Stimulated activated naive CD8-positive, alpha-beta T cell treated with anti-CD3 and anti-CD28 coated beads, Interleukin-15, amount 100 ng/mL, for 72 hours (primary cell): ENCODE results near the gene RANBP9.

Experiments
- ATAC-seq: fragments of 150-1000 bp; cut with Tn5 transposase; 2 replicates; pipeline ENCODE4 v1.10.0; 2021; ENCODE audit warnings: mild to moderate bottlenecking, moderate library complexity
- DNase-seq, 2 donors: peaks; one replicate each; pipeline ENCODE4 v3.0.0; 2021 to 2022
- H3K27ac Mint-ChIP-seq, 2 donors: one replicate each; pipeline ENCODE4 v1.8.0; 2022; ENCODE audit warnings: mild to moderate bottlenecking in 2 of 2, mixed read lengths in 2 of 2, moderate library complexity in 2 of 2
- H3K27me3 Mint-ChIP-seq: one replicate; pipeline ENCODE4 v1.8.0; 2022; ENCODE audit warnings: mixed read lengths
- H3K4me1 Mint-ChIP-seq: one replicate; pipeline ENCODE4 v1.8.0; 2022; ENCODE audit warnings: mild to moderate bottlenecking, mixed read lengths
- H3K4me3 Mint-ChIP-seq, 2 donors: one replicate each; pipeline ENCODE4 v1.8.0; 2022; ENCODE audit warnings: mild to moderate bottlenecking in 2 of 2, mixed read lengths in 2 of 2, moderate library complexity in 1 of 2
- H3K9me3 Mint-ChIP-seq, 2 donors: one replicate each; pipeline ENCODE4 v1.8.0; 2022; ENCODE audit warnings: mixed read lengths in 2 of 2

Gene RANBP9

DNA sequence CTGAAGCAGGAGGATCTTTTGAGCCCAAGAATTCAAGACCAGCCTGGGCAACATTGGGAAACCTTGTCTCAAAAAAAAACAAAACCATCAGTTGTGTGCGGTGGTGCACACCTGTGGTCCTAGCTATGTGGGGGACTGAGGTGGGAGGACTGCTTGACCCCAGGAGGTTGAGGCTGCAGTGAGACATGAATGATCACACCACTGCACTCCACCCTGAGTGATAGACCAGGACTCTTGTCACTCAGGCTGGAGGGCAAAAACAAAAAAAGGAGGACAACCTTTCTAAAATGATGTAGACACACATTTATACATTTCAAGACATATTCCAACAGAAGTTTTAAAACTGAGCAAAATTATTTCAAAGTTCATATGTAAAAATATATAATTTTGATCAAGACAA lies 51.4 kb downstream of the RANBP9 start:
- Mint-ChIP-seq H3K4me3 (no peak overlapping the region), H3K27me3 (no peaks in the 10 kb centered on the region), H3K27ac (no peak overlapping the region), H3K9me3 (no peaks in the 10 kb centered on the region), H3K4me1 (peaks cover 69% of the 10 kb centered on the region)
- ATAC-seq (no peak), DNase-seq (no peak)

DNA sequence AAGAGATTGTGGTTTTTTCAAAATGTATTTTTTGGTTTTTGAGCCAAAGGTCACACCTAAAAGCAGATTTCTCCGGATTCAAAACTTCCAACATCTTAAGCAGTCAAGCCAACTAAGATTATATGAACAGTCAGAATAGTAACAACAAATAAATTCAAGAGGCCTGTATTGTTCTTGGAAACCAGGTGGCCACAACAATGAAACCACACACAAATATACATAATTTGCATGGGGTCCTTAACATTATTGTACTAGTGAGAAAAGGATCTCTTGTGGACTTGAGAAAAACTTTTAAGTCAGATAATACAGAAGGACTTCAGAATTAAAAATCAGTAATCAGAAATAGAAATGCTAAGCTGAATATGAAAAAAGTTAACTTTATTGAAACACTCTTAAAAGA lies 55.9 kb downstream of the RANBP9 start:
- DNase-seq (no peak), ATAC-seq (no peak)
- no peak overlapping the region for H3K4me3 Mint-ChIP-seq
- no peak overlapping the region for H3K27ac Mint-ChIP-seq
- H3K4me1 Mint-ChIP-seq, result peaks cover 24% of the 10 kb centered on the region
- no peaks in the 10 kb centered on the region for H3K9me3 Mint-ChIP-seq
- H3K27me3 Mint-ChIP-seq, result no peaks in the 10 kb centered on the region

DNA sequence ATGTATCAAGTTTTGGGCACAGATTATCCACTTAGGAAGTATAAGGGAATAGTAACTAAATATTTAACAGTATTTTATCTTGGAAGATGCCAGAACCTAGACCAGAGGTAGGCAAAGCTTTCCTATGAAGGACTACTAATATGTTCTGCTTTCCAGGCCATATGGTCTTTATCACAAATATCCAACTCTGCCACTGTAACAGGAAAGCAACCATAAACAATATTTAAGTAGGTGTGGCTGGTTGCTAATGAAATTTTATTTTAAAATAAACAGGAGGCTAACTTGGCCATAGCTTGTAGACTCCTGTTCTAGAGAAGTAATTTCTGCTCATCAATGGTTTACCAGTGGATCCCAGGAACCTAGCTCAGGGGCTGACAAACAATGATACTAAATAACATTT lies 57.1 kb downstream of the RANBP9 start:
- peaks cover 19% of the 10 kb centered on the region for H3K4me1 Mint-ChIP-seq
- no peaks in the 10 kb centered on the region for H3K27me3 Mint-ChIP-seq
- no peak overlapping the region for H3K4me3 Mint-ChIP-seq
- H3K27ac Mint-ChIP-seq, result no peak overlapping the region
- ATAC-seq (no peak), DNase-seq (no peak)
- H3K9me3 Mint-ChIP-seq, result no peaks in the 10 kb centered on the region

DNA sequence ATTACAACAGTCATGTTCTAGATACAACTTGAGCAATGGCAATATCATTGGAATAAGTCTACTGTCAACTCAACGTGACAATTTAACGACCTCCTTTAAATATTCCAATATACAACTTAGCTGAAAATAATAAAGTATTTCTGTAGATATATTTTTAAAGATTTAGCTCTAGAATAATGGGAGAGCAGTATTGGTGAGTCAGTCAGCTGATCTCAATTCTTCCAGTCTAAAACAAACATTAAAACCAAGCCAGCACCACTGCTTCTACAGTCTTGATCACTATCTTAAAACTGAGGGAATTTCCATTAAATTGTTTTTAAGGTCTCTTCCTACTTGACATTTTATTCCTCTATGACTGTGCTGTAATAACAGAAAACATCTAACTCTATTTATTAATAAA lies 58.3 kb downstream of the RANBP9 start:
- no peak for ATAC-seq
- Mint-ChIP-seq H3K9me3 (no peaks in the 10 kb centered on the region), H3K4me3 (no peak overlapping the region), H3K27ac (no peak overlapping the region), H3K4me1 (peaks cover 13% of the 10 kb centered on the region), H3K27me3 (no peaks in the 10 kb centered on the region)
- DNase-seq, result no peak

GRCh38 chr6:13649393-13649792 lies 62.2 kb downstream of the RANBP9 start:
- DNase-seq, result no peak
- ATAC-seq, result no peak
- no peaks in the 10 kb centered on the region for H3K9me3 Mint-ChIP-seq
- peaks cover 8% of the 10 kb centered on the region for H3K4me1 Mint-ChIP-seq
- H3K27me3 Mint-ChIP-seq, result no peaks in the 10 kb centered on the region
- no peak overlapping the region for H3K27ac Mint-ChIP-seq
- H3K4me3 Mint-ChIP-seq, result no peak overlapping the region

DNA sequence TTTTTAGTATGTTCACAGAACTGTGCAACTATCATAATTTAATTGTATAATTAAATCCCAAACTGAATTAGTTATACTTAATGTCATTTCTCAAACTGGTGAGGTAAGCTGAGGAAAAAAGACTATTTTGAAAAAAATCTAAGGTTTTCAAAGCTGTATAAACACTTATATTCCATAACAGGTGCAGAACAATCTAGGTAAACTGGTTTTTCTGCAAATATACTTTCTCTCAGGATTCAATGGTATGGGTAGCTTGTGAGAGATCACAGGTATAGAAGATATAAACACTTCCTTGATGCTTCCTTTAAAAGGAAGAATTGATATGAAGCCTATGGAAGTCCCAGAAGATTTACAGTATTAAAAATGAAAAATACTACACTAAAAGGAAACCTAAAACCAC lies 62.8 kb downstream of the RANBP9 start:
- Mint-ChIP-seq H3K27ac (no peak overlapping the region), H3K4me1 (peaks cover 8% of the 10 kb centered on the region), H3K4me3 (no peak overlapping the region), H3K27me3 (no peaks in the 10 kb centered on the region), H3K9me3 (no peaks in the 10 kb centered on the region)
- no peak for ATAC-seq
- no peak for DNase-seq

GRCh38 chr6:13643125-13643524 lies 68.5 kb downstream of the RANBP9 start:
- no peaks in the 10 kb centered on the region for H3K27me3 Mint-ChIP-seq
- no peak for ATAC-seq
- no peak overlapping the region for H3K27ac Mint-ChIP-seq
- H3K4me1 Mint-ChIP-seq, result peaks cover 15% of the 10 kb centered on the region
- no peaks in the 10 kb centered on the region for H3K9me3 Mint-ChIP-seq
- H3K4me3 Mint-ChIP-seq, result no peak overlapping the region
- DNase-seq, result no peak

GRCh38 chr6:13641315-13641714 lies 70.3 kb downstream of the RANBP9 start:
- Mint-ChIP-seq H3K27ac (peak overlapping the region; percentile 71 to 94), H3K4me3 (no peak overlapping the region), H3K9me3 (no peaks in the 10 kb centered on the region), H3K4me1 (peaks cover 31% of the 10 kb centered on the region), H3K27me3 (no peaks in the 10 kb centered on the region)
- DNase-seq (no peak), ATAC-seq (no peak)

DNA sequence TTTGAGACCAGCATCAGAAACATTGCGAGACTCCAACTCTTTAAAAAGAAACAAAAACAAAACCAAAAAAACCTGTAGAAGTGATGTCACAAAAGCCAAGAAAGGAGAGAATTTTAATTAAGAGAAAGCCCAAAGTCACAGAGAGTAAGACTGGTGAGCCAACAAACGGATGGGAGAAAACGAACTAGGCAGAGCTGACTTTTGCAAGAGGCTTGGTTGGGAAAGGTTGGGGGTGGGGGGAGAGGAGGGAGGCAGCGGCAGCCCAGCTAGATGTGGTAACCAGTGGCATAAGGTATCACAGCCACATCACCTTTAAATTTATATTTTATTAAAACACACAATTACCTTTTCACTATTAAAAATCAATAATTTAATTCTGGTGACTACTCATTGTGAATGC lies 73.0 kb downstream of the RANBP9 start:
- no peak for ATAC-seq
- Mint-ChIP-seq H3K4me1 (peaks cover 34% of the 10 kb centered on the region), H3K4me3 (no peak overlapping the region), H3K27me3 (no peaks in the 10 kb centered on the region), H3K27ac (no peak overlapping the region), H3K9me3 (no peaks in the 10 kb centered on the region)
- no peak for DNase-seq

- no peaks in the 10 kb centered on the region for H3K9me3 Mint-ChIP-seq
- no peaks in the 10 kb centered on the region for H3K27me3 Mint-ChIP-seq
- H3K4me3 Mint-ChIP-seq, result no peak overlapping the region
- DNase-seq, result no peak
- peak overlapping the region; percentile 36 to 89 for H3K27ac Mint-ChIP-seq
- ATAC-seq, result no peak
- H3K4me1 Mint-ChIP-seq, result peaks cover 31% of the 10 kb centered on the region
Measured at GRCh38 chr6:13638014-13638413, 73.6 kb downstream of the RANBP9 start.

- Mint-ChIP-seq H3K4me1 (peaks cover 31% of the 10 kb centered on the region), H3K27me3 (no peaks in the 10 kb centered on the region), H3K9me3 (no peaks in the 10 kb centered on the region), H3K4me3 (peak overlapping the region in 1 of 2 donors; percentile 28), H3K27ac (peak overlapping the region in 1 of 2 donors; percentile 81)
- ATAC-seq (no peak), DNase-seq (no peak)
Measured at GRCh38 chr6:13635948-13636658, 75.5 kb downstream of the RANBP9 start.

DNA sequence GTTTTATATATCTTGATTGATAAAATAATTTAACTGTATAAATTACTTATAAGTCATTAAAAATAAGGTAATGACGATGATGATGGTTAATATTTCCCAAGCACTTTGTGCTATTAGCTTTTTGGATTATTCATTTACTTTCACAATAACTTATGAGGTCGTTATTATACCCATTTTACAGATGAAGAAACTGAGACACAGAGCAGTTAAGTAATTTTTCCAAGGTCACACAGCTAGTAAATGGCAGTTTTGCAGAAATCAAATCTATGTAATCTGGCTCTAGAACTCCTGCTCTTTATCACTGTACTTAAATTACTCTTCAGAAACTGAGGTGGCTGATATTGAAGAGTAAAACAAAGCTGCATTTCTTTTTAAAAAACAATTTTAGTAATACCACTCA lies 78.3 kb downstream of the RANBP9 start:
- Mint-ChIP-seq H3K4me3 (no peak overlapping the region), H3K27ac (no peak overlapping the region), H3K9me3 (no peaks in the 10 kb centered on the region), H3K27me3 (no peaks in the 10 kb centered on the region), H3K4me1 (peaks cover 46% of the 10 kb centered on the region)
- DNase-seq (no peak), ATAC-seq (no peak)

GRCh38 chr6:13630499-13630898 lies 81.1 kb downstream of the RANBP9 start:
- H3K27ac Mint-ChIP-seq, result no peak overlapping the region
- no peaks in the 10 kb centered on the region for H3K27me3 Mint-ChIP-seq
- H3K4me1 Mint-ChIP-seq, result peaks cover 25% of the 10 kb centered on the region
- H3K9me3 Mint-ChIP-seq, result no peaks in the 10 kb centered on the region
- no peak overlapping the region for H3K4me3 Mint-ChIP-seq
- ATAC-seq, result no peak
- no peak for DNase-seq

GRCh38 chr6:13629459-13630116 lies 82.0 kb downstream of the RANBP9 start:
- peak overlapping the region; percentile 48 to 83 for H3K27ac Mint-ChIP-seq
- no peak overlapping the region for H3K4me3 Mint-ChIP-seq
- no peaks in the 10 kb centered on the region for H3K9me3 Mint-ChIP-seq
- DNase-seq (no peak), ATAC-seq (no peak)
- peaks cover 31% of the 10 kb centered on the region for H3K4me1 Mint-ChIP-seq
- no peaks in the 10 kb centered on the region for H3K27me3 Mint-ChIP-seq

DNA sequence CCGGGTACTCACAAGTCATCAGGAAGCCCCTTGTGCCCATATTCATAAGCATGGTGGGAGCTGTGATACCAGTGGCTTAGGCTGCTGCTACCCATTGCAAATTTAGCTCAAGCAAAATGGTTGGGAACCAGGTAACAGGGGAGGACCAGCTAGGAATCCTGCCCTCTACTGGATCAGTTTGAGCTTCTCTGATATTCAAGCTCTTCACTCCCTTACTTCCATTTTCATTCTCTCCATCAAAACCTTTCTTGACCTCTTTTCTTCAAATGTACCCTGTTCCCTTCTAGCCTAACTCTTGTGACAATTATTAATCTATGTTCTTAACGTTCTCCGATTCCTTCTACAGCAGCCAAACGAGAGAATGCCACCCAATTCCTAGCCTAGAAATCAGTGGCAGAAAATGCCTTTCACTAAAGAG lies 86.8 kb downstream of the RANBP9 start:
- peaks cover 14% of the 10 kb centered on the region for H3K4me1 Mint-ChIP-seq
- H3K4me3 Mint-ChIP-seq, result no peak overlapping the region
- no peak for DNase-seq
- no peaks in the 10 kb centered on the region for H3K27me3 Mint-ChIP-seq
- peak overlapping the region in 1 of 2 donors; percentile 21 for H3K27ac Mint-ChIP-seq
- no peaks in the 10 kb centered on the region for H3K9me3 Mint-ChIP-seq
- peak; percentile 86 for ATAC-seq

DNA sequence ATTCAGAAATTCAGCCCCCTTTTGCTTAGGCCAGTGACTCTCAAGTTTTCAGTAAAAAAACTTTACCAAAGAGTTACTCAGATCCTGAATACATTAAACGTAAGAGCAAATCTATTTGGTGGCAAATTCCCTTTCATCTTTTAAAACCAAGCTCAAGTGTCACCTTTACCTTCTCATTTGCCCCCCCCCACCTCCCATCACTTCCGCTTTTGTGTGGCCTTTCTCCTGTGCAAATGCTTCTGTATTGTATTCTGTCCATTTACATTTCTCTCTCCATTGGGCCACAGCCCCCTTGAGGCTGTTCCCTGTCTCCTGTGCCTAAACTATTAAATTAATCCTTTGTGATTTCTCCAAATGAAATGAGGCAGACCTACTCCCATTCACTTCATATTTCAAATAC lies 94.6 kb downstream of the RANBP9 start:
- H3K4me1 Mint-ChIP-seq, result peaks cover 39% of the 10 kb centered on the region
- H3K27ac Mint-ChIP-seq, result peak overlapping the region; percentile 51 to 57
- H3K4me3 Mint-ChIP-seq, result peak overlapping the region; percentile 95 to 99
- DNase-seq (no peak), ATAC-seq (no peak)
- H3K9me3 Mint-ChIP-seq, result no peaks in the 10 kb centered on the region
- no peaks in the 10 kb centered on the region for H3K27me3 Mint-ChIP-seq

DNA sequence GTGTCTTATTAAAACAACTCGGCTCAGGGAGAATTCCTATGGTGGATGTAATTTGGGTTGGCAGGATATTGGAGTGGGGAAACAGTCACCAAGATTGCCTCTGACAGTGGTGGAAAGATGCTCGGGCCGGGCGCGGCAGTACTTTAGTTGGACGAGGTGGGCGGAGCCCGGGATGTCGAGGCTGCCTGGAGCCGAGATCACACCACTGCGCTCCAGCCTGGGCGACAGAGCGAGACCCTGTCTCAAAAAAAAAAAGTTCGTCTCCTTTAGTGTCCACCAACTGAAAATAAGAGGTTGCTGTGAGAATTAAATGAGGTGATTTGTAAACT lies 95.9 kb downstream of the RANBP9 start:
- no peaks in the 10 kb centered on the region for H3K27me3 Mint-ChIP-seq
- H3K9me3 Mint-ChIP-seq, result no peaks in the 10 kb centered on the region
- ATAC-seq, result peak; percentile 53
- peak; percentile 37 to 52 for DNase-seq
- peak overlapping the region; percentile 95 to 99 for H3K4me3 Mint-ChIP-seq
- H3K4me1 Mint-ChIP-seq, result peaks cover 46% of the 10 kb centered on the region
- peak overlapping the region; percentile 98 to 99 for H3K27ac Mint-ChIP-seq
